HAP-1 (cell line): ENCODE data around the gene MLPH.

Experiments used
- DNase-seq, 2 experiments: peaks; one replicate each; pipeline ENCODE4 v3.0.0-alpha.2; 2016 to 2020; ENCODE audit warnings: low spot score in 2 of 2
- H3K27me3 ChIP-seq: fragments of 250-450 bp; sonication (Bioruptor Pico); 2 replicates; pipeline ENCODE4 v1.5.1; 2020; ENCODE audit warnings: low read depth, mild to moderate bottlenecking, moderate library complexity
- H3K36me3 ChIP-seq: fragments of 250-450 bp; sonication (Bioruptor Pico); replicated peaks from 2 replicates; pipeline ENCODE4 v1.5.1; 2020; ENCODE audit warnings: mild to moderate bottlenecking
- H3K4me1 ChIP-seq: fragments of 250-450 bp; sonication (Bioruptor Pico); 2 replicates; pipeline ENCODE4 v1.5.1; 2020; ENCODE audit warnings: mild to moderate bottlenecking
- H3K4me3 ChIP-seq: fragments of 250-450 bp; sonication (Bioruptor Pico); 2 replicates; pipeline ENCODE4 v1.5.1; 2020; ENCODE audit warnings: mild to moderate bottlenecking, moderate library complexity
- H3K9me3 ChIP-seq: fragments of 250-450 bp; sonication (Bioruptor Pico); 2 replicates; pipeline ENCODE4 v1.5.1; 2020; ENCODE audit warnings: mild to moderate bottlenecking, moderate library complexity
- in situ Hi-C: fragments of 300-500 bp; cut with MboI; formaldehyde crosslinking; loops from 3 replicates; pipeline ENCODE4 v1.14.3; 2020; ENCODE audit warnings: low sequenced_read_pairs, inconsistent platforms, mixed read lengths

MLPH gene

GRCh38 chr2:237505188-237505939, 18.3 kb downstream of the MLPH start:
- no peaks in the 10 kb centered on the region for H3K4me1 ChIP-seq
- no peaks in the 10 kb centered on the region for H3K9me3 ChIP-seq
- in situ Hi-C loops = no loop called here
- no peak overlapping the region for H3K4me3 ChIP-seq
- no peak for DNase-seq
- no peaks in the 10 kb centered on the region for H3K36me3 ChIP-seq
- peaks cover 31% of the 10 kb centered on the region for H3K27me3 ChIP-seq

GRCh38 chr2:237507512-237507911, 20.5 kb downstream of the MLPH start:
- in situ Hi-C loops = no loop called here
- no peaks in the 10 kb centered on the region for H3K36me3 ChIP-seq
- H3K27me3 ChIP-seq = peaks cover 24% of the 10 kb centered on the region
- DNase-seq = no peak
- no peaks in the 10 kb centered on the region for H3K4me1 ChIP-seq
- no peak overlapping the region for H3K4me3 ChIP-seq
- no peaks in the 10 kb centered on the region for H3K9me3 ChIP-seq

GRCh38 chr2:237508361-237508760, 21.3 kb downstream of the MLPH start:
- in situ Hi-C loops = no loop called here
- no peaks in the 10 kb centered on the region for H3K9me3 ChIP-seq
- H3K4me3 ChIP-seq = no peak overlapping the region
- H3K27me3 ChIP-seq = peaks cover 24% of the 10 kb centered on the region
- DNase-seq = no peak
- no peaks in the 10 kb centered on the region for H3K36me3 ChIP-seq
- H3K4me1 ChIP-seq = no peaks in the 10 kb centered on the region

- H3K4me3 ChIP-seq = no peak overlapping the region
- peaks cover 24% of the 10 kb centered on the region for H3K27me3 ChIP-seq
- DNase-seq = no peak
- no peaks in the 10 kb centered on the region for H3K36me3 ChIP-seq
- H3K4me1 ChIP-seq = no peaks in the 10 kb centered on the region
- H3K9me3 ChIP-seq = no peaks in the 10 kb centered on the region
- in situ Hi-C loops = no loop called here
These were observed 22.1 kb downstream of the MLPH start for GRCh38 chr2:237509151-237509550.

GRCh38 chr2:237509905-237510304, 22.9 kb downstream of the MLPH start:
- in situ Hi-C loops = loop anchor here (5.0 kb wide), 1 partner anchor 57 kb away; the partner anchor contains the start of gene PRLH
- no peaks in the 10 kb centered on the region for H3K36me3 ChIP-seq
- no peak for DNase-seq
- H3K27me3 ChIP-seq = peaks cover 24% of the 10 kb centered on the region
- H3K4me1 ChIP-seq = no peaks in the 10 kb centered on the region
- no peak overlapping the region for H3K4me3 ChIP-seq
- H3K9me3 ChIP-seq = no peaks in the 10 kb centered on the region

- no peak for DNase-seq
- H3K4me3 ChIP-seq = no peak overlapping the region
- no peaks in the 10 kb centered on the region for H3K4me1 ChIP-seq
- no peaks in the 10 kb centered on the region for H3K36me3 ChIP-seq
- peaks cover 24% of the 10 kb centered on the region for H3K27me3 ChIP-seq
- no peaks in the 10 kb centered on the region for H3K9me3 ChIP-seq
- in situ Hi-C loops = loop anchor here (5.0 kb wide), 1 partner anchor 57 kb away; the partner anchor contains the start of gene PRLH
These were observed 23.6 kb downstream of the MLPH start for GRCh38 chr2:237510502-237511217.

- H3K36me3 ChIP-seq = no peaks in the 10 kb centered on the region
- H3K9me3 ChIP-seq = no peaks in the 10 kb centered on the region
- H3K4me3 ChIP-seq = no peak overlapping the region
- peaks cover 21% of the 10 kb centered on the region for H3K27me3 ChIP-seq
- in situ Hi-C loops = loop anchor here (5.0 kb wide), 1 partner anchor 56 kb away; the partner anchor contains the start of gene PRLH
- H3K4me1 ChIP-seq = no peaks in the 10 kb centered on the region
- DNase-seq = no peak
These were observed 24.4 kb downstream of the MLPH start for GRCh38 chr2:237511433-237511832.

GRCh38 chr2:237511885-237512405, 24.9 kb downstream of the MLPH start:
- Histone ChIP-seq H3K4me3 (no peak overlapping the region), H3K4me1 (no peaks in the 10 kb centered on the region), H3K36me3 (no peaks in the 10 kb centered on the region), H3K9me3 (no peaks in the 10 kb centered on the region), H3K27me3 (peaks cover 17% of the 10 kb centered on the region)
- DNase-seq = no peak
- in situ Hi-C loops = loop anchor here (5.0 kb wide), 1 partner anchor 55 kb away; the partner anchor contains the start of gene PRLH

GRCh38 chr2:237512774-237513466, 25.9 kb downstream of the MLPH start:
- peak; percentile 74 to 90 for DNase-seq
- Histone ChIP-seq H3K4me1 (no peaks in the 10 kb centered on the region), H3K27me3 (peaks cover 8% of the 10 kb centered on the region), H3K4me3 (no peak overlapping the region), H3K36me3 (no peaks in the 10 kb centered on the region), H3K9me3 (no peaks in the 10 kb centered on the region)
- in situ Hi-C loops = loop anchor here (5.0 kb wide), 1 partner anchor 54 kb away; the partner anchor contains the start of gene PRLH

- no peak for DNase-seq
- in situ Hi-C loops = loop anchor here (5.0 kb wide), 1 partner anchor 54 kb away; the partner anchor contains the start of gene PRLH
- Histone ChIP-seq H3K9me3 (no peaks in the 10 kb centered on the region), H3K4me3 (no peak overlapping the region), H3K36me3 (no peaks in the 10 kb centered on the region), H3K27me3 (peaks cover 5% of the 10 kb centered on the region; the same call in 1 of the 2 replicates), H3K4me1 (no peaks in the 10 kb centered on the region)
These were observed 26.6 kb downstream of the MLPH start for GRCh38 chr2:237513693-237514092.

GRCh38 chr2:237514474-237515130, 27.6 kb downstream of the MLPH start:
- H3K36me3 ChIP-seq = no peaks in the 10 kb centered on the region
- no peaks in the 10 kb centered on the region for H3K9me3 ChIP-seq
- in situ Hi-C loops = loop anchor here (5.0 kb wide), 1 partner anchor 53 kb away; the partner anchor contains the start of gene PRLH
- H3K27me3 ChIP-seq = peaks cover 5% of the 10 kb centered on the region; the same call in 1 of the 2 replicates
- H3K4me1 ChIP-seq = no peaks in the 10 kb centered on the region
- no peak for DNase-seq
- no peak overlapping the region for H3K4me3 ChIP-seq

GRCh38 chr2:237515166-237515565, 28.1 kb downstream of the MLPH start:
- DNase-seq = no peak
- Histone ChIP-seq H3K4me1 (no peaks in the 10 kb centered on the region), H3K4me3 (no peak overlapping the region), H3K36me3 (no peaks in the 10 kb centered on the region), H3K27me3 (peaks cover 3% of the 10 kb centered on the region; the same call in 1 of the 2 replicates), H3K9me3 (no peaks in the 10 kb centered on the region)
- in situ Hi-C loops = no loop called here
